Uterus (tissue), 2 donors: ENCODE data around the gene KLHL17.

Experiments
- POLR2A ChIP-seq, 2 donors: fragments of 450-650 bp; IDR thresholded peaks; one replicate each; pipeline ENCODE4 v1.6.1; 2016; ENCODE audit warnings: antibody characterized with exemption in 2 of 2, mild to moderate bottlenecking in 1 of 2, moderate library complexity in 1 of 2
- TF ChIP-seq, protein P1 (sequence below), 4 experiments: fragments of 200-600 bp in 2 of 4; fragments of 450-650 bp in 2 of 4; sonication (generic) in 2 of 4; IDR thresholded peaks; one replicate each; pipeline ENCODE4 v1.5.1; 2016 to 2019; ENCODE audit warnings: antibody characterized with exemption in 4 of 4, mild to moderate bottlenecking in 2 of 4, moderate library complexity in 1 of 4

DNA sequence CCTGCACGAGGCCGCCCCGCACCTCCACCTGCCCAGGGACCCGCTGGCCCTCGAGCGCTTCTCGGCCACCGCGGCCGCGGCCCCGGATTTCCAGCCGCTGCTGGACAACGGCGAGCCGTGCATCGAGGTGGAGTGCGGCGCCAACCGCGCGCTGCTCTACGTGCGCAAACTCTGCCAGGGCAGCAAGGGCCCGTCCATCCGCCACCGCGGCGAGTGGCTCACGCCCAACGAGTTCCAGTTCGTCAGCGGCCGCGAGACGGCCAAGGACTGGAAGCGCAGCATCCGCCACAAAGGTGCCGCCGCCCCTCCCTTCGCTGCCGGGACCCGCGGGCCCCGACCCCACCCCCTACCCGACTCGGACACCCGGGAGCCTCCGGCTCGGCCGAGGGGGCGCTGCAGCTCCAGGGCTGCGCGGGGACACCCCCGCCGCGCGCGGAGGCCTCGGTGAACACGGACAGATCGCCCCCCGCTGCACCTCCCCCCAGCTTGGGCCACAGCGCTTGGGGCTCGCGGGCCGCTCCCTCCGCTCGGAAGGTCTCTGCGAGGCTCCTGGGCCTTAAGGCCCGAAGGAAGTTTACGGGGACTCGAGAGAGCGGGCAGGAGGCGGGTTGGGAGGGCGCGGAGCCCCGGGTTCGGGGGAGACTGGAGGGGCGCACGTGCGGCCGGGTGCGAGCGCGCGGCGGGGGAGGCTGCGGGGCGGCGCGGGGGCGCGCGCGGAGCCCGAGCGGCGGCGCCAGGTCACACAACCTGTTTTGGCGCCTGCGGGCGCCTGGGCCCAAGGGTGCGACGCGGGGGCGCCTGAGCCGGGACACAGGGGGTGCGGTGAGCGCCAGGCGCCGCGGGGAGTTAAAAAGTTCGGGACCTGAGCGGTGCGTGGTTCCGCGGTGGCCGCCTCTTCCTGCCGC is 35.5 kb upstream of the KLHL17 start:
- TF ChIP-seq, protein P1, sequence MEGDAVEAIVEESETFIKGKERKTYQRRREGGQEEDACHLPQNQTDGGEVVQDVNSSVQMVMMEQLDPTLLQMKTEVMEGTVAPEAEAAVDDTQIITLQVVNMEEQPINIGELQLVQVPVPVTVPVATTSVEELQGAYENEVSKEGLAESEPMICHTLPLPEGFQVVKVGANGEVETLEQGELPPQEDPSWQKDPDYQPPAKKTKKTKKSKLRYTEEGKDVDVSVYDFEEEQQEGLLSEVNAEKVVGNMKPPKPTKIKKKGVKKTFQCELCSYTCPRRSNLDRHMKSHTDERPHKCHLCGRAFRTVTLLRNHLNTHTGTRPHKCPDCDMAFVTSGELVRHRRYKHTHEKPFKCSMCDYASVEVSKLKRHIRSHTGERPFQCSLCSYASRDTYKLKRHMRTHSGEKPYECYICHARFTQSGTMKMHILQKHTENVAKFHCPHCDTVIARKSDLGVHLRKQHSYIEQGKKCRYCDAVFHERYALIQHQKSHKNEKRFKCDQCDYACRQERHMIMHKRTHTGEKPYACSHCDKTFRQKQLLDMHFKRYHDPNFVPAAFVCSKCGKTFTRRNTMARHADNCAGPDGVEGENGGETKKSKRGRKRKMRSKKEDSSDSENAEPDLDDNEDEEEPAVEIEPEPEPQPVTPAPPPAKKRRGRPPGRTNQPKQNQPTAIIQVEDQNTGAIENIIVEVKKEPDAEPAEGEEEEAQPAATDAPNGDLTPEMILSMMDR (IDR thresholded peaks at IDR 0.05): no peak
- no peak for TF ChIP-seq POLR2A (IDR thresholded peaks at IDR 0.05)
